GM19099 (cell line): Measurements from ENCODE around the gene TM2D3.

ENCODE experiments used
- POLR2A ChIP-seq: IDR thresholded peaks from 3 replicates; pipeline ENCODE4 v1.6.1; 2011; ENCODE audit warnings: low read depth; ENCODE audit not compliant: insufficient read length; ENCODE audit errors: extremely low read depth

TM2D3 gene

DNA sequence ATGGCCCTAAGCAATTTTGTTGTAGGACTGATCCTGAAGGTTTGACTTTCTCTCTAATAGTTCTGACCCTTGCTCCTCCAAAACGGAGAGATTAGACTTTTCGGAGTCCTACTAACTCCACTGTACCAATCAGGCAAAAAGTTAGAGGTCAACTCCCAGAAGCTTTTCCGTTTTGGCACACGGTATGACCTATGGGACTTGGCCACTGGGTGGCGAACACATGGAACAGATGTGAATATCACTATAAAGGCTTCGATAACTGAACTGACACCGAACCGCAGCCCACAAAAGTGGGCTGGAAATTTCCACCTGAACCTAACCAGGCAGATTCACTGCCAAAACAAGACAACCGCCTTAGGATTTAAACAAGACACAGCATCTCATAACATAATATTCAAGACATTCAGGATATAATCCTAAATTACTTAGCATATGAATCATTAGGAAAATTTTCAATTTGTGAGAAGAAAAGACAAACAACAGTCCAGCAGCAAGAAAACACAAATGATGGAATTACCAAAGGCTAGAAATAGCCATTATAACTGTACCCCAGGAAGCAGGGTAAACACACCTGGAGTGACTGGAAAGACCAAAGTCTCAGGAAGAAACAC, 12.2 kb upstream of the TM2D3 start:
- no peak for TF ChIP-seq POLR2A

DNA sequence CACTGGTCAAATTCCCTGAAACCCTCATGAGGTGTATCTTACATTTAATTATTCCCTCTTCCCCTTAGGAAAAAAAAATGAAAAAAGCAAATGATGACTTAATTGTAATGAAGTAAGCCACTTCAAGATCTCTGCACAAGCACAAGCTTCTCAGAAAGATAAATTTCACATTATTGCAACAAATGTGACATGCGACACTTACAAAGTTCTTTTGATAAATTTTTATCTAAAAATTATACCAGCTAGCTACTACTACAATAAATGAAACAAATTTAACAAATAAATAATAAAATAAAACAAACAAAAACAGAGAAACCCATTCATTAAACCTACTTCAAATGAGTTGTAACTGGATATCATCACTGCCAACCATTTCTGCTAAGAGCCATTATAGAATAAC, 10.0 kb upstream of the TM2D3 start:
- no peak for TF ChIP-seq POLR2A

DNA sequence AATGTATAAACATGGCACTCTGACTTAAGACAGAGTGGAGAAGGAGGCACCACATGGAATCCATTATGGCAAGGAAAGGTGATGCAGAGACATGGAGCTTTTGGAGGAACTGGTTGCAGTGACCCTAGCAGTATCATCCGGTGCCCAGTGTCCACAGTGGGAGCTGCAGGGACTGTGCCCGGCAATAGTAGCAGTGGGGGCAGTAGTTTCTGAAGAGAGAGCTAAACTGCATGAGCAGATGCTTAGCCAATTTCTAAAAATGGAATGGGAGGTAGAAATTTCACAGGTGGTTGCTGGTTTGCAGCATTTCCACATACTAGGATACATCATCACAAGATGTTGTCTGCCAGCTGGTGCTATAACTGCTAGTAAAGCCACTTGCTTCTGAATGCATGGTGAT, 7.8 kb upstream of the TM2D3 start:
- TF ChIP-seq POLR2A: no peak

DNA sequence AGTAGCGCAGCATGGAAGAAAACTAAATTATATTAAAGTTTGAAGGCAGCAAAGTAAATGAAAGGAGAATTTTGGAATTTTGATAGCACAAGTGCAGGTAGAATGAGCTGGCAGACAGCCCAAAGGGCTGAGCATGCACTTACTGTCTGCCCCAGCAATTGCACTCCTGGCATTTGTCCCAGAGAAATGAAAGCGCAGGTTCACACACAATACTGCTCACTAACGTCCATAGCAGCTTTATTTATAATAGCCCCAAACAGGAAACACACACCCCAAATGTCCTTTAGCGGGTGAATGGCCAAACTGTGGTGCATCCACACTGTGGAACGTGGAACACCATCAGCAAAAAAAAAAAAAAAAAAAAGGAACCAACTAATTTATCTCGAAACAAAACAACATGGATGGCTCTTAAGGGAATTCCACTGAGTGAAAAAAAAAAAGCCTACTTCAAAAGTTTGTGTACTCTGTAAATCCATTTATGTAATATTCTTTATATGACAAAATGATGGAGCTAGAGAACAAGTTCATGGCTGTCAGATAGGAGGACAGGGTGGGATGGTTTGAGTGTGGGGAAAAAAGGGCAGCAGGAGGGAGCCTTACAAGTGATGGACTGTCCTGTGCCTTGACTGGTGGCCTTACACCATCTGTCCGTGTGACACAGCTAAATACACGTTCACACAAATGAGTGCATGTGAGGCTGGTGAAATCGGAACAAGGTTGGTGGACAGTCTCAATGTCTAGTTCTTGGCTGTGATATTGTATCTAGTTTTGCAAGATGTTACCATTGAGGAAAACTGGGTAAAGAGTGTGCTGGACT, 6.0 kb upstream of the TM2D3 start:
- no peak for TF ChIP-seq POLR2A

DNA sequence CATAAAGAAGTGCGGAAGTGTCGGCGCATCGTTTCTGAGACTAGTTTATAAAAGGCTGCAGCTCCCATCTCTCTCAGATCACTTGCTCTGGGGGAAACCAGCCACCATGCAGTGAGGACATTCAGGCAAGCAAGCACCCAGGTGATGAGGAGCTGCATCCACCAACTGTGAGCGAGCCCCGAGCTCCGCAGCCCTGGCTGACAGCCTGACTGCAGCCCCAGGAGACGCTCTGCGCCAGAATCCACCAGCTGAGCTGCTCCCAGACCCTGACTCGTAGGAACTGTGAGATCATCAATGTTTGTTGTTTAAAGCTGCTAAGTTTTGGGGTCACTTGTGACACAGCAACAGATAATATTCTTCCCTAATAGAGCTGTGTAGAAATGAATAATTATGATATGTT, 5.0 kb upstream of the TM2D3 start:
- no peak for TF ChIP-seq POLR2A

DNA sequence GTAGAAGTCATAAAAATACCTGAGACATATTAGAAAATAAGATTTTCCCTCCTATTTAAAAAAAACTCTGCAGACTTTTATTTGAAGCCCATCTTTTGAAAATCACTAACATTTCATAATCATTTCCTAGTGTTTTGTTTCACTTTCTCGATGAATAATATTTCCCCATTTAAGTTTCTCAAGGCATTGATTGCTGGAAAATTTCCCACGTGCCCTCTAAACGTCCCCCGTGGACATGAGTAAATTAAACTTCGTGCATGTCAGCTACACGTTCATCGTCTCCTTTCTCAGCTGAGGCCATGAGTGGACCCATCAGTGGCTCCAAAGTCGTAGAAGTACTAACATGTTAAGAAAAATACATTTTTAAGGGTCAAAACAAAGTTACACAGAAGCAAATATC, 2.0 kb upstream of the TM2D3 start:
- no peak for TF ChIP-seq POLR2A

DNA sequence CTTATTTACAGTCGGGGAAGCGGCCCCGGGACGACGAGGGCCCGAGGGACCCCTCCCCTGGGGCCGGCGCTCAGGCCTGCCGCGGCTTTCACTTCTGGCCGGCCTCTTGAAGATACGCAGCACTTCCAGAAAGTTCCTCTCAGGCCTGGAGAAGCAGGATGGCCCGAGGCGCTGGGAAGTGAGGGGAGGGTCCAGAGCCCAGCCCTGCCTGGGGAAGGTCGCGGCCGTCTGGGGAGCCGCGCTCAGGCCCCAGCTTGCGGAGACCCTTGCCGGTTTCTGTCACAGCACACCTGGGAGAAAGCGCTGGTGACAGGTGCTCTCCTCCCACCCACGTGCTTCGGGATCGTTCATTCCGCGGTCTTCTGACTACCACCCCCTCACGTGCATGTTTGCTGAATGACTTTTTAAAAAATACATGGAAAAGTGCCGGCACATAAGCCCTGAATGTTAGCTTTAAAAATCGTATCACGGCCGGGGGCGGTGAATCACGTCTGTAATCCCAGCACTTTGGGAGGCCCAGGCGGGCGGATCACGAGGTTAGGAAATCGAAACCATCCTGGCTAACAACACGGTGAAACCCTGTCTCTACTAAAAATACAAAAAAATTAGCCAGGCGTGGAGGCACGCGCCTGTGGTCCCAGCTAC, 727 bp upstream of the TM2D3 start:
- no peak for TF ChIP-seq POLR2A

DNA sequence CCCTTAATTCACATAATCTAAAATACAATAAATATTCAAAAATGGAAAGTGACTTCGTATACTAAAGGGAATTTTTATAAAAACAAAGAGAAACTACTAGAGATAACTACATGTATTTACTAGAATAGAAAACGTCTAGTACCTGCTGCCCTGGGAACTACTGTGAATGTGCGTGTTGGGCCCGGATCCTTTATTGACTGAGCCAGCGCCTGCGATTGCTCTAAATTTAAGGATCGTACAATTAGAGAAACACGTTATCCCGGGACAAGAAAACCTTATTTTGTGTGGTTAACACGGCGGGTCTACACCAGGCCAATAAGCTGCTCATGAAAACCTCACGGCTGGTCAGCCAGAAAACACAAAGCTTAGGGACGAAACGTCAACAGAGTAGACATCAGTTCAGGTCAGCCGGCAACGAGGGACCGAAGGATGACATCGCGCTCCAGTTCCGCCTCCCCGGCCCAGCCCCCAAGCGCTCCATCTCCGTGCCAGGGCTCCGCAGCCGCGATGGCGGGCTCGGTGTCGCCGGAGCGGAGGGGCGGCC, 555 bp downstream of the TM2D3 start:
- TF ChIP-seq POLR2A: no peak

DNA sequence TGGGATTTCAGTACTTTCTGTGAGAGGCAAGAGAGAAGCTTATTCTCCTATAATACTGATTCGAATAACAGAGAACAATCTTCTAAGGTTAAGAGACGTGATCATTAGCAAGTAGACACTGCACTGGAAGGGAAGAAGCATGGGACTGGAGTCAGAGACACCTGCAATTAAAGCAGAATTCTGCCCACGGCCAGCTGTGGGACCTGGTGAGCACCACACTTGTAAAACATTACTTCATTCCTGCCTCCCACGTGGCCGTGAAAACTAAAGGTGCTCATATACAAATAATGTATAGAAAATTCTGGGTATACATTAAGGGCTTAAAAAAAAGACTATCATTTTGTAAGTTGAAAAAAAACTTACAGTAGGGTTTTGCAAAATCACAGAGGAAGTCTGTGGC, 2.0 kb downstream of the TM2D3 start:
- no peak for TF ChIP-seq POLR2A

DNA sequence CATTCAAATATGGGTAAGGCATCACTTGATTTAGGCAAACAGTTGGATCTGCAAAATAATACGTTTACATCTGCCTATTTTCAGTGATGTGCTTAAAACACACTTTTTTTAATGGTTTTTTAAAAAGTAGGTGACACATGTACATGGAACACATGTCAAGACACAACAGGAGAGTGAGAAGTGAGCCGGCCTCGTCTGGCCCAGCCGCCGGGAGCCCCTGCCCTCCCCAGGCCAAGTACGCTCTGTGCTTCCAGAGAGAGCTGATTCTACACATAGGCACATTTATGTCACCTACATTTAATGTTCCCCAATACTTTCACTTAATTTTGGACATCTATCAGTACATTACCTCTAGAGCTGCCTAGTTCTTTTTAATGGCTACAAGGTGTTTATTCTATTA, 3.8 kb downstream of the TM2D3 start:
- no peak for TF ChIP-seq POLR2A

DNA sequence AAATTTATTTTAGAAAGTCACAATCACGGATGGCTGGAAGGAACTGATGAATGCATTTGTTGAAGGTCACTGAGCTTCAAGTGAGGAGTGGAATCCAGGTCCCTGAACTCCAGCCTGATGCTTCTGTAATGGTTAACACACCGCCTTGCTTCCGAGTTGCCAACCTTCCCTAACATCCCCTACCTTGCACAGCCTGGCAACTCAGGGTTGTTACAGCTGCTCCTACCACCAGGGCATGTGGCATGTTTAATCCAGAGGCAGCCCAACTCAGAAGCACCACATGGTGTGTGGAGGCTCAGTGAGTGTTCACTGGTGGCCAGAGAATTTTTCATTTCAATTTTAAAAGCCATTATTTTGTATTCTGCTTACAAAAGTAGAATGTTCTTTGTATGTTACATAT, 4.9 kb downstream of the TM2D3 start:
- no peak for TF ChIP-seq POLR2A

DNA sequence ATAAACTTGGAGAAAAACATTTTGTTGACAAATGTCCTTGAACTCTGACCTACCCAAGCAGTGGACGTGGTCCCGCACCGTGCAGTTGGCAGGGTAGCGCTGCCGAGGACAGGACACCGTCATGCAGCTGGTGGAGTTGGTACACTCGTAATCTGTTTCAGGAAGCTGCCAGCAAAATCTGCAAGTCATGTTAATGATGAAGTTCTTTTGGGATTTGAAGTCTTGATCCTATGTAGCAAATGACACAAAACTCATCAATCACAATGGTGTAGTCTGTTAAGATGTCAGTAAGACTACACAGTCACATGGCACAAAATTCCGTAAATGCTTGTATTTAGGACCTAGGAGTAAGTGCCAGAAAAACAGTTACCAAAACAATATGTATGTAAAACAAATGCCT, 5.5 kb downstream of the TM2D3 start:
- TF ChIP-seq POLR2A: no peak

DNA sequence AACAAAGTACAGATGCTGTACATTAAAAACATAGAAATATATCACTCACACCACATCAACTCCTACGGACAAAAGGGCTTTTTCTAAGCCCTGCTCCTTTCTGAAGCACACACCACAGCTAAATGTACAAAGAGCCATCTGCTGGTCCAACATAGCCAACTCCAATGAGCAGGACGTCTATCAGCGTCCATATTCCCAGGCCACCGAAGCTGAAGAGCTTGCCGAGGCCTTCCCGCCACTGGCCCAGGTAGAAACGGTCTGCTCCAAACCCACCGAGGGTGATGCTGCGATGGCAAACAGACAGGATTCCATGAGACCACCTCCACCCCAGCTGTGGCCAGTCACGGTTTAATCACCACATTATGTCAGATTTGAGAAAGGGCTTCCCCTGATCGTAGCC, 9.8 kb downstream of the TM2D3 start:
- no peak for TF ChIP-seq POLR2A

DNA sequence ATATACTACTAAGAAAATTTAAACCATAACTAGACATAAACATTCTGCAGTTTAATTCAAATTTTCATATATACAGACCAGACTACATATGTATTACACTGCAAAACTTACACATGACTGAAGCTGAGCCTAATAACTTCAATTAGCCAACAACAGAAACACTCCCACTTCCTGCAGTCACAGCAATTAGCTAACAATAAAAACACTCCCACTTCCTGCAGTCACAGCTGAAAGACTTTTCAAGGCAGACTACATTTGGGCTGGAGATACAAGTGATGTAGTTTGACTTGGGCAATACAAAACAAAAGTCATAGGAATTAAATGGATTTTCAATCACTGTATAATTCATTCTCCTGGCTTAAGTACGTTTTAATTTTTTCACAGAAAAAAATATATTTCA, 10.3 kb downstream of the TM2D3 start:
- TF ChIP-seq POLR2A: no peak

DNA sequence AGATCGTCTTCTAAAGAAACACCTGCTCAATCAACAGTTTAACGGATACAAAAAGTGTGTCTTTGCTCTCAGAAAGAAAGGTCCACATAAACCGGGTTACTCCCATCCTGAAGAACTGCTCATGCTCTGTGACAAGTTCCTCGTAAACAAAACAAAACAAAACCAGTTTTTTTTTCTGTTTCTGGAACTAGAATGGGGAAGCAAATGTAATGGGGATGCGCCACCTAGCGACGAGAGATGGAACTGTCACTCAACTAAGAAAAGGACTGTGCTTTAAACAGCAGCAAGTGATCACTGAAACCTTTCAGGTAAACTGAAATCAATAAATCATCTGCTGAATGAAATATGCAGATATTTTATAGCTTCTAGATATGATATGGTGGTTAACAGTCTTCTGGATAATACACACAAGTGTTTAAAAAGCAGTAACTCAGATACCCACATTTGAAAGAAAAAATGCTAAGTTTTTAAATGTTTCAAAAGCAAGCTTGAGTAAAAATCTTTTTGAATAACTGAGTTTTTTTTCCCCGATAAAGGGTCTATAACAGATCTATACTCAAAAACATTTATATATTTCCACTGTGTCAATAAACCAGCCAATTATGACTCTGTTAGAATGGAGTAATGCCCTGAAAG, 10.9 kb downstream of the TM2D3 start:
- TF ChIP-seq POLR2A: no peak

DNA sequence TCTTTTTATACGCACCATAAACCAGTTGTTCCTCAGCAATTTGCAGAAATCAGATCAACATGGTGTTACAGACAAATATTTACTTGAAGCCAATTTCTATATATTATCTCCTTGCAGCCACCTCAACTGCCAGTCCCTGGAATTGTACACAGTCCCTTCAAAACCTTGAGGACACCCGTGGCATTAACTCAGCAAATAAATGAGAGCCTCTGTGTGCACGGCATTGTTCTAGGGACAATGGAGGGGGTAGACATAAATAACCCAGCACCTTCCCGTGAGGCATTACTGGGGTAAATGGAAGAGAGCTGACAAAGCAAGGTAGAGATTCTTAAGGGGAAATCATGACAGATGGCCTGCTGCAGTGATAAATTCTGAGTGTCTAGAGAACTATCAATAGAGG, 12.5 kb downstream of the TM2D3 start:
- TF ChIP-seq POLR2A: no peak

DNA sequence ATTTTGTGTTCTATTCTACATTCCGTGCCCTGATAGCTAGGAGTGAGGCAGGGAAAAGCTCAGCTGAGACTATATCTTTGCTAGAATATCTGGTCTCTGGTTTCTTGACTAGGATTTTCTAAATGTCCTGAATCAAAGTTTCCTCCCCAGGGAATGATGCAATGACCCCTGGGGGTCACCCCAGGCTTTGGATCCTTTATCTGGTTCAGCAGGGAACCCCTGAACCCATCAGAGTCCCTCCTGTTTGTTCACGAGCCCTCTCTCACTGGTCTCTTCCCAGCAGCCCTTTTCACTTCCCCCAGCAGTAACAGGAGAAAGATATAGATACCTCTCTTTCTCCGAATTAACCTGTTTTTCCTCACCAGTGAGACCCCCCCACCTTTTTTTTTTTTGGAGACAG, 14.3 kb downstream of the TM2D3 start:
- no peak for TF ChIP-seq POLR2A
